DOHH2 (cell line): ENCODE results near the gene FLYWCH1.

Source experiments
- H3F3A ChIP-seq: fragments of 200-600 bp; sonication (generic), shearing (Covaris generic); 2 replicates; pipeline ENCODE4 v1.6.0; 2016; ENCODE audit warnings: antibody characterized with exemption, mild to moderate bottlenecking; ENCODE audit not compliant: control insufficient read depth, insufficient read depth
- H3K27ac ChIP-seq: fragments of 200-600 bp; sonication (generic); 2 replicates; pipeline ENCODE4 v1.5.1; 2014; ENCODE audit warnings: low read depth, mild to moderate bottlenecking, low read length, moderate library complexity
- H3K27me3 ChIP-seq: fragments of 200-600 bp; sonication (generic); 2 replicates; pipeline ENCODE4 v1.6.1; 2014; ENCODE audit warnings: mild to moderate bottlenecking, low read length, mixed read lengths; ENCODE audit not compliant: control insufficient read depth
- H3K36me3 ChIP-seq: fragments of 200-600 bp; sonication (generic); 2 replicates; pipeline ENCODE4 v1.6.1; 2014; ENCODE audit warnings: mild to moderate bottlenecking, low read length, moderate library complexity, mixed read lengths; ENCODE audit not compliant: control insufficient read depth
- H3K4me1 ChIP-seq: fragments of 200-600 bp; sonication (generic); 2 replicates; pipeline ENCODE4 v1.6.1; 2014; ENCODE audit warnings: mild to moderate bottlenecking, low read length, mixed read lengths; ENCODE audit not compliant: control insufficient read depth
- H3K4me2 ChIP-seq: fragments of 200-600 bp; sonication (generic); 2 replicates; pipeline ENCODE4 v1.6.0; 2014; ENCODE audit warnings: mild to moderate bottlenecking, low read length, moderate library complexity
- H3K4me3 ChIP-seq: fragments of 200-600 bp; sonication (generic); 2 replicates; pipeline ENCODE4 v1.5.1; 2014; ENCODE audit warnings: mild to moderate bottlenecking, low read length, mixed read lengths
- H3K79me2 ChIP-seq: fragments of 200-600 bp; sonication (generic); 2 replicates; pipeline ENCODE4 v1.6.1; 2014; ENCODE audit warnings: mild to moderate bottlenecking, low read length, mixed read lengths; ENCODE audit not compliant: control insufficient read depth
- H3K9me2 ChIP-seq: fragments of 200-600 bp; sonication (generic); replicated peaks from 2 replicates; pipeline ENCODE4 v1.6.1; 2014; ENCODE audit warnings: mild to moderate bottlenecking, low read length, mixed read lengths; ENCODE audit not compliant: control insufficient read depth
- H3K9me3 ChIP-seq: fragments of 200-600 bp; sonication (generic); 2 replicates; pipeline ENCODE4 v1.6.1; 2014; ENCODE audit warnings: antibody characterized with exemption, low read length, mixed read lengths; ENCODE audit not compliant: control insufficient read depth, insufficient read depth
- H4K20me1 ChIP-seq: fragments of 200-600 bp; sonication (generic); 2 replicates; pipeline ENCODE4 v1.6.0; 2014; ENCODE audit warnings: low read depth, mild to moderate bottlenecking, antibody characterized with exemption, low read length, moderate library complexity; ENCODE audit not compliant: control insufficient read depth, insufficient read depth
- CTCF ChIP-seq: fragments of 200-600 bp; sonication (generic); IDR thresholded peaks from one replicate; pipeline ENCODE4 v1.5.1; 2014; ENCODE audit warnings: antibody characterized with exemption, mild to moderate bottlenecking, low read depth, low read length; ENCODE audit not compliant: poor library complexity, severe bottlenecking
- EZH2phosphoT487 ChIP-seq: fragments of 200-600 bp; sonication (generic); IDR thresholded peaks from 2 replicates; pipeline ENCODE4 v1.6.1; 2017; ENCODE audit warnings: borderline replicate concordance, mild to moderate bottlenecking, antibody characterized with exemption, low read length, moderate library complexity, mixed read lengths

Gene FLYWCH1

GRCh38 chr16:2900526-2901075, 11.1 kb upstream of the FLYWCH1 start:
- H3K4me1 ChIP-seq, result peaks cover 16% of the 10 kb centered on the region
- H3F3A ChIP-seq, result no peaks in the 10 kb centered on the region
- no peaks in the 10 kb centered on the region for H3K9me3 ChIP-seq
- H3K36me3 ChIP-seq, result no peaks in the 10 kb centered on the region
- no peak overlapping the region for H3K27ac ChIP-seq
- TF ChIP-seq CTCF, result no peak
- TF ChIP-seq EZH2phosphoT487, result no peak
- no peaks in the 10 kb centered on the region for H4K20me1 ChIP-seq
- no peaks in the 10 kb centered on the region for H3K9me2 ChIP-seq
- no peak overlapping the region for H3K4me2 ChIP-seq
- H3K4me3 ChIP-seq, result no peak overlapping the region
- H3K27me3 ChIP-seq, result no peaks in the 10 kb centered on the region
- no peaks in the 10 kb centered on the region for H3K79me2 ChIP-seq

- no peaks in the 10 kb centered on the region for H3F3A ChIP-seq
- no peak for TF ChIP-seq CTCF
- TF ChIP-seq EZH2phosphoT487, result no peak
- no peaks in the 10 kb centered on the region for H3K36me3 ChIP-seq
- H3K79me2 ChIP-seq, result no peaks in the 10 kb centered on the region
- H4K20me1 ChIP-seq, result no peaks in the 10 kb centered on the region
- H3K4me2 ChIP-seq, result no peak overlapping the region
- H3K9me2 ChIP-seq, result no peaks in the 10 kb centered on the region
- H3K4me3 ChIP-seq, result no peak overlapping the region
- no peaks in the 10 kb centered on the region for H3K9me3 ChIP-seq
- no peak overlapping the region for H3K27ac ChIP-seq
- peaks cover 11% of the 10 kb centered on the region for H3K4me1 ChIP-seq
- H3K27me3 ChIP-seq, result no peaks in the 10 kb centered on the region
Measured at GRCh38 chr16:2902337-2903130, 9.2 kb upstream of the FLYWCH1 start.

- H3K79me2 ChIP-seq, result no peaks in the 10 kb centered on the region
Measured at GRCh38 chr16:2904100-2904921, 7.4 kb upstream of the FLYWCH1 start.

More at GRCh38 chr16:2904100-2904921, 7.4 kb upstream of the FLYWCH1 start:
- no peaks in the 10 kb centered on the region for H3K9me3 ChIP-seq
- H3K27me3 ChIP-seq, result no peaks in the 10 kb centered on the region
- H3K4me3 ChIP-seq, result peak overlapping the region; percentile 98
- peak overlapping the region; percentile 99 for H3K4me2 ChIP-seq
- peak overlapping the region; percentile 42 for H3K27ac ChIP-seq
- no peaks in the 10 kb centered on the region for H3K36me3 ChIP-seq
- no peaks in the 10 kb centered on the region for H3K9me2 ChIP-seq
- no peaks in the 10 kb centered on the region for H4K20me1 ChIP-seq
- peaks cover 11% of the 10 kb centered on the region for H3K4me1 ChIP-seq
- H3F3A ChIP-seq, result no peaks in the 10 kb centered on the region
- TF ChIP-seq CTCF, result peak; percentile 83
- no peak for TF ChIP-seq EZH2phosphoT487
